Hypothalamus (tissue), 51 donors: ENCODE results near the gene MAGI1.

ENCODE experiments used
- DNase-seq, 51 donors: peaks; one replicate each; lab custom pipeline; 2025; lab: John Stamatoyannopoulos, UW

Gene MAGI1

GRCh38 chr3:65701516-65701915 is 337.2 kb downstream of the MAGI1 start:
- DNase-seq: no peak

- DNase-seq: no peak
Observed at GRCh38 chr3:65689436-65689835, 349.3 kb downstream of the MAGI1 start.

GRCh38 chr3:65687741-65688140 is 351.0 kb downstream of the MAGI1 start:
- DNase-seq: no peak

GRCh38 chr3:65685621-65686235 is 353.0 kb downstream of the MAGI1 start:
- DNase-seq: peak in 8 of 51 donors; percentile 0 to 33 (median 9)

- DNase-seq: no peak
Observed at GRCh38 chr3:65678516-65678915, 360.2 kb downstream of the MAGI1 start.

- no peak for DNase-seq
Observed at GRCh38 chr3:65677486-65678010, 361.2 kb downstream of the MAGI1 start.

- DNase-seq: no peak
Observed at GRCh38 chr3:65676580-65676979, 362.1 kb downstream of the MAGI1 start.

GRCh38 chr3:65675011-65675410 is 363.7 kb downstream of the MAGI1 start:
- DNase-seq: no peak

- no peak for DNase-seq
Observed at GRCh38 chr3:65674226-65674625, 364.5 kb downstream of the MAGI1 start.

GRCh38 chr3:65672871-65673815 is 365.6 kb downstream of the MAGI1 start:
- DNase-seq: peak in 40 of 51 donors; percentile 0 to 77 (median 30)

- DNase-seq: no peak
Observed at GRCh38 chr3:65672061-65672460, 366.7 kb downstream of the MAGI1 start.

- DNase-seq: no peak
Observed at GRCh38 chr3:65671004-65671403, 367.7 kb downstream of the MAGI1 start.

GRCh38 chr3:65669163-65669875 is 369.4 kb downstream of the MAGI1 start:
- DNase-seq: no peak

- no peak for DNase-seq
Observed at GRCh38 chr3:65667963-65668362, 370.8 kb downstream of the MAGI1 start.

- no peak for DNase-seq
Observed at GRCh38 chr3:65666448-65667091, 372.1 kb downstream of the MAGI1 start.

- no peak for DNase-seq
Observed at GRCh38 chr3:65665915-65666314, 372.8 kb downstream of the MAGI1 start.

- DNase-seq: no peak
Observed at GRCh38 chr3:65664931-65665330, 373.8 kb downstream of the MAGI1 start.

GRCh38 chr3:65664446-65664845 is 374.3 kb downstream of the MAGI1 start:
- DNase-seq: no peak

GRCh38 chr3:65662095-65662494 is 376.6 kb downstream of the MAGI1 start:
- no peak for DNase-seq

- no peak for DNase-seq
Observed at GRCh38 chr3:65660000-65660598, 378.6 kb downstream of the MAGI1 start.
